HCT116 (cell line): ENCODE results near the gene TPBGL. TPM values are rescaled to one million over a fixed set of nuclear protein-coding genes. Genes with fewer than 3 reads are reported as not detected.

ENCODE experiments used
- ATAC-seq: fragments of 200-7000 bp; cut with Tn5 transposase; 2 replicates; pipeline ENCODE4 v1.9.1; 2020; ENCODE audit warnings: mild to moderate bottlenecking, moderate library complexity
- BruUV-seq: library from RNA; stranded (reverse); fragments of 400-500 nt; replicated peaks from 2 replicates; lab custom pipeline; 2021; lab: Mats Ljungman, UMichigan
- CTCF ChIA-PET: fragments of 300-600 bp; sonication (Branson Sonifier 250); formaldehyde crosslinking; loops from one replicate; lab custom pipeline; 2021; ENCODE audit warnings: antibody characterized with exemption; lab: Charles Lee
- POLR2A ChIA-PET: fragments of 300-600, 350-600 bp; sonication (Branson Sonifier 250); formaldehyde crosslinking; loops from one replicate; lab custom pipeline; 2021; ENCODE audit warnings: antibody characterized with exemption; lab: Charles Lee
- RAD21 ChIA-PET, 2 experiments: fragments of 300-600 bp; sonication (Branson Sonifier 250); formaldehyde crosslinking; loops; one replicate each; lab custom pipeline; 2023; ENCODE audit warnings: low total read pairs in 2 of 2; ENCODE audit not compliant: uncharacterized antibody in 2 of 2, unreplicated experiment in 2 of 2, low non-redundant PET in 1 of 2; lab: Charles Lee
- DNase-seq: peaks from one replicate; pipeline ENCODE4 v3.0.0-alpha.2; 2010; ENCODE audit warnings: low read depth, low spot score
- H2AFZ ChIP-seq: fragments of 200-600 bp; shearing (Covaris generic), sonication (generic); 2 replicates; pipeline ENCODE4 v1.6.1; 2017; ENCODE audit warnings: low read depth, mixed run types, mixed read lengths, antibody characterized with exemption, low read length; ENCODE audit not compliant: poor library complexity, severe bottlenecking
- H3K27ac ChIP-seq: 2 replicates; pipeline ENCODE4 v1.5.1; 2012; ENCODE audit warnings: low read depth, low read length
- H3K27me3 ChIP-seq: fragments of 200-600 bp; sonication (generic); 2 replicates; pipeline ENCODE4 v1.6.1; 2016; ENCODE audit warnings: mixed run types, low read length, mixed read lengths; ENCODE audit not compliant: insufficient read depth
- H3K36me3 ChIP-seq, 2 experiments: fragments of 200-500 bp in 1 of 2; fragments of 200-600 bp in 1 of 2; sonication (Bioruptor generic) in 1 of 2; sonication (generic) in 1 of 2; 2 replicates each; pipeline versions ENCODE4 v1.5.1 to v1.6.1; 2014 to 2016; ENCODE audit warnings: low read length in 2 of 2, inconsistent platforms in 1 of 2, mixed read lengths in 1 of 2, mixed run types in 1 of 2; ENCODE audit not compliant: insufficient read depth in 2 of 2, control insufficient read depth in 1 of 2
- H3K4me1 ChIP-seq, 2 experiments: fragments of 200-600 bp in 1 of 2; sonication (generic) in 1 of 2; 2 replicates each; pipeline versions ENCODE4 v1.5.1 to v1.6.1; 2012 to 2017; ENCODE audit warnings: low read length in 2 of 2, inconsistent platforms in 1 of 2, mild to moderate bottlenecking in 1 of 2, mixed read lengths in 1 of 2, mixed run types in 1 of 2, moderate library complexity in 1 of 2; ENCODE audit not compliant: insufficient read depth in 2 of 2, control insufficient read depth in 1 of 2
- H3K4me2 ChIP-seq: fragments of 200-600 bp; sonication (generic); 2 replicates; pipeline ENCODE4 v1.6.1; 2017; ENCODE audit warnings: mixed run types, low read length, mixed read lengths
- H3K4me3 ChIP-seq, 2 experiments: fragments of 200-600 bp in 1 of 2; sonication (generic) in 1 of 2; replicated peaks in 1 of 2; 2 replicates each; pipeline ENCODE4 v1.5.1; 2011 to 2016; ENCODE audit warnings: low read length in 2 of 2, control low read depth in 1 of 2, low read depth in 1 of 2, mild to moderate bottlenecking in 1 of 2, mixed read lengths in 1 of 2, mixed run types in 1 of 2
- H3K79me2 ChIP-seq: fragments of 200-600 bp; sonication (generic); 2 replicates; pipeline ENCODE4 v1.6.1; 2017; ENCODE audit warnings: mild to moderate bottlenecking, mixed run types, low read length, moderate library complexity, mixed read lengths; ENCODE audit not compliant: insufficient read depth
- H3K9ac ChIP-seq: fragments of 200-600 bp; sonication (generic); 2 replicates; pipeline ENCODE4 v1.6.1; 2016; ENCODE audit warnings: low read length, mixed read lengths
- H3K9me2 ChIP-seq: fragments of 200-600 bp; sonication (generic), shearing (Covaris generic); 2 replicates; pipeline ENCODE4 v1.6.1; 2017; ENCODE audit warnings: mixed run types, mild to moderate bottlenecking, moderate library complexity; ENCODE audit not compliant: insufficient read depth
- H3K9me3 ChIP-seq, 2 experiments: fragments of 200-500 bp in 1 of 2; fragments of 200-600 bp in 1 of 2; sonication (Bioruptor generic) in 1 of 2; sonication (generic) in 1 of 2; 2 replicates each; pipeline ENCODE4 v1.6.1; 2014 to 2017; ENCODE audit warnings: low read length in 2 of 2, mixed read lengths in 2 of 2, inconsistent platforms in 1 of 2, low read depth in 1 of 2, mild to moderate bottlenecking in 1 of 2, mixed run types in 1 of 2, moderate library complexity in 1 of 2; ENCODE audit not compliant: control insufficient read depth in 1 of 2, insufficient read depth in 1 of 2
- H4K20me1 ChIP-seq: fragments of 200-600 bp; sonication (generic), shearing (Covaris generic); 2 replicates; pipeline ENCODE4 v1.6.1; 2017; ENCODE audit warnings: mixed run types, mild to moderate bottlenecking, moderate library complexity; ENCODE audit not compliant: insufficient read depth
- CEBPB ChIP-seq: IDR thresholded peaks from 2 replicates; pipeline ENCODE4 v1.6.1; 2012; ENCODE audit warnings: low read depth
- FOSL1 ChIP-seq: IDR thresholded peaks from 2 replicates; pipeline ENCODE4 v1.6.1; 2012; ENCODE audit warnings: low read depth
- POLR2AphosphoS5 ChIP-seq: IDR thresholded peaks from 2 replicates; pipeline ENCODE4 v1.6.1; 2011; ENCODE audit warnings: mild to moderate bottlenecking, low read depth, low read length, moderate library complexity
- SRF ChIP-seq: IDR thresholded peaks from 2 replicates; pipeline ENCODE4 v1.6.1; 2012; ENCODE audit warnings: low read depth
- ZNF274 ChIP-seq: fragments of 200-500 bp; sonication (Bioruptor generic); IDR thresholded peaks from 2 replicates; pipeline ENCODE4 v1.6.1; 2014; ENCODE audit warnings: mild to moderate bottlenecking, low read depth, low read length, inconsistent platforms
- intact Hi-C: fragments of 100-400 bp; cut with micrococcal nuclease; formaldehyde crosslinking; loops from 2 replicates; pipeline ENCODE4 v1.10.0; 2022
- total RNA-seq: library from RNA; stranded (reverse); gene quantifications from one replicate; pipeline ENCODE4 v1.2.1, GENCODE V29; 2021; ENCODE audit not compliant: unreplicated experiment
- TF ChIP-seq, protein P1 (sequence below): IDR thresholded peaks from 2 replicates; pipeline ENCODE4 v1.6.1; 2012; ENCODE audit warnings: low read depth

TPBGL gene
- total RNA-seq, 1 experiment from 2014 or later: 0.12 TPM

- Histone ChIP-seq H3K27me3 (no peaks in the 10 kb centered on the region), H3K4me1 (no peaks in the 10 kb centered on the region), H3K4me3 (no peak overlapping the region), H4K20me1 (no peaks in the 10 kb centered on the region), H2AFZ (no peak overlapping the region), H3K9ac (no peak overlapping the region), H3K9me2 (no peaks in the 10 kb centered on the region), H3K9me3 (no peaks in the 10 kb centered on the region), H3K27ac (no peak overlapping the region), H3K4me2 (no peak overlapping the region), H3K36me3 (no peaks in the 10 kb centered on the region), H3K79me2 (no peaks in the 10 kb centered on the region)
- BruUV-seq: no TSS peak
- ATAC-seq (no peak), DNase-seq (no peak)
- TF ChIP-seq FOSL1 (no peak), CEBPB (peak; percentile 27; the same call in 1 of the 2 replicates), POLR2AphosphoS5 (0 out of 2 replicates have a peak, but pooled peaks have one; percentile 15)
- POLR2A ChIA-PET: no interaction called here
- intact Hi-C loops: no loop called here
- RAD21 ChIA-PET: no interaction called here
- CTCF ChIA-PET: no interaction called here
These were observed 23.4 kb downstream of the TPBGL start for GRCh38 chr11:75263944-75264349.

GRCh38 chr11:75264356-75264755 lies 23.8 kb downstream of the TPBGL start:
- no peak overlapping the region for H2AFZ ChIP-seq
- no peaks in the 10 kb centered on the region for H3K9me2 ChIP-seq
- intact Hi-C loops: no loop called here
- DNase-seq (no peak), ATAC-seq (no peak)
- ChIA-PET RAD21 (no interaction called here), CTCF (no interaction called here), POLR2A (no interaction called here)
- no peak overlapping the region for H3K4me3 ChIP-seq
- no peaks in the 10 kb centered on the region for H3K27me3 ChIP-seq
- no peak overlapping the region for H3K9ac ChIP-seq
- no TSS peak for BruUV-seq
- no peaks in the 10 kb centered on the region for H3K36me3 ChIP-seq
- TF ChIP-seq SRF (no peak), ZNF274 (no peak)
- TF ChIP-seq, protein P1, sequence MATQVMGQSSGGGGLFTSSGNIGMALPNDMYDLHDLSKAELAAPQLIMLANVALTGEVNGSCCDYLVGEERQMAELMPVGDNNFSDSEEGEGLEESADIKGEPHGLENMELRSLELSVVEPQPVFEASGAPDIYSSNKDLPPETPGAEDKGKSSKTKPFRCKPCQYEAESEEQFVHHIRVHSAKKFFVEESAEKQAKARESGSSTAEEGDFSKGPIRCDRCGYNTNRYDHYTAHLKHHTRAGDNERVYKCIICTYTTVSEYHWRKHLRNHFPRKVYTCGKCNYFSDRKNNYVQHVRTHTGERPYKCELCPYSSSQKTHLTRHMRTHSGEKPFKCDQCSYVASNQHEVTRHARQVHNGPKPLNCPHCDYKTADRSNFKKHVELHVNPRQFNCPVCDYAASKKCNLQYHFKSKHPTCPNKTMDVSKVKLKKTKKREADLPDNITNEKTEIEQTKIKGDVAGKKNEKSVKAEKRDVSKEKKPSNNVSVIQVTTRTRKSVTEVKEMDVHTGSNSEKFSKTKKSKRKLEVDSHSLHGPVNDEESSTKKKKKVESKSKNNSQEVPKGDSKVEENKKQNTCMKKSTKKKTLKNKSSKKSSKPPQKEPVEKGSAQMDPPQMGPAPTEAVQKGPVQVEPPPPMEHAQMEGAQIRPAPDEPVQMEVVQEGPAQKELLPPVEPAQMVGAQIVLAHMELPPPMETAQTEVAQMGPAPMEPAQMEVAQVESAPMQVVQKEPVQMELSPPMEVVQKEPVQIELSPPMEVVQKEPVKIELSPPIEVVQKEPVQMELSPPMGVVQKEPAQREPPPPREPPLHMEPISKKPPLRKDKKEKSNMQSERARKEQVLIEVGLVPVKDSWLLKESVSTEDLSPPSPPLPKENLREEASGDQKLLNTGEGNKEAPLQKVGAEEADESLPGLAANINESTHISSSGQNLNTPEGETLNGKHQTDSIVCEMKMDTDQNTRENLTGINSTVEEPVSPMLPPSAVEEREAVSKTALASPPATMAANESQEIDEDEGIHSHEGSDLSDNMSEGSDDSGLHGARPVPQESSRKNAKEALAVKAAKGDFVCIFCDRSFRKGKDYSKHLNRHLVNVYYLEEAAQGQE: no peak
- no peak overlapping the region for H3K4me2 ChIP-seq
- H3K4me1 ChIP-seq: no peaks in the 10 kb centered on the region
- H4K20me1 ChIP-seq: no peaks in the 10 kb centered on the region
- H3K9me3 ChIP-seq: no peaks in the 10 kb centered on the region
- no peaks in the 10 kb centered on the region for H3K79me2 ChIP-seq
- no peak overlapping the region for H3K27ac ChIP-seq
